Spleen (tissue), 11 donors: ENCODE results near the gene ZNF662. TPM values are rescaled to one million over a fixed set of nuclear protein-coding genes. Genes with fewer than 3 reads are reported as not detected.

Experiments used
- DNase-seq: peaks from one replicate; pipeline ENCODE4 v3.0.0-alpha.2; 2020
- H3K27ac ChIP-seq, 8 donors: fragments of 200-600 bp; sonication (generic) in 7 of 8; 1 replicate in 4 of 8; 2 replicates in 4 of 8; pipeline versions ENCODE4 v1.5.0 to v1.8.0; 2016 to 2021; ENCODE audit warnings: inconsistent platforms in 4 of 8, mild to moderate bottlenecking in 4 of 8, moderate library complexity in 1 of 8
- H3K27me3 ChIP-seq, 7 donors: fragments of 200-600 bp; sonication (generic) in 6 of 7; replicated peaks in 1 of 7; 1 replicate in 4 of 7; 2 replicates in 3 of 7; pipeline versions ENCODE4 v1.5.0 to v1.8.0; 2016 to 2021; ENCODE audit warnings: inconsistent platforms in 3 of 7, mild to moderate bottlenecking in 1 of 7
- H3K36me3 ChIP-seq, 6 donors: fragments of 200-600 bp; sonication (generic) in 5 of 6; 1 replicate in 4 of 6; 2 replicates in 2 of 6; pipeline versions ENCODE4 v1.5.0 to v1.8.0; 2016 to 2021; ENCODE audit warnings: inconsistent platforms in 2 of 6
- H3K4me1 ChIP-seq, 6 donors: fragments of 200-600 bp; sonication (generic) in 5 of 6; 1 replicate in 3 of 6; 2 replicates in 3 of 6; pipeline versions ENCODE4 v1.5.0 to v1.8.0; 2016 to 2021; ENCODE audit warnings: inconsistent platforms in 3 of 6
- H3K4me3 ChIP-seq, 8 donors: fragments of 200-600 bp; sonication (generic) in 7 of 8; 1 replicate in 4 of 8; 2 replicates in 4 of 8; pipeline versions ENCODE4 v1.5.0 to v1.8.0; 2016 to 2021; ENCODE audit warnings: inconsistent platforms in 4 of 8, mild to moderate bottlenecking in 4 of 8, moderate library complexity in 2 of 8
- H3K9me3 ChIP-seq, 8 donors: fragments of 200-600 bp; sonication (generic) in 7 of 8; 1 replicate in 4 of 8; 2 replicates in 4 of 8; pipeline versions ENCODE4 v1.5.0 to v1.8.0; 2016 to 2021; ENCODE audit warnings: inconsistent platforms in 4 of 8
- CTCF ChIP-seq, 11 experiments: fragments of 200-600 bp in 7 of 11; fragments of 450-650 bp in 4 of 11; sonication (generic) in 4 of 11; IDR thresholded peaks in 8 of 11; conservative IDR thresholded peaks in 3 of 11; 1 replicate in 7 of 11; 2 replicates in 4 of 11; pipeline versions ENCODE4 v1.4.0 to v1.8.0; 2016 to 2021; ENCODE audit warnings: antibody characterized with exemption in 11 of 11, inconsistent platforms in 4 of 11, mild to moderate bottlenecking in 1 of 11
- POLR2A ChIP-seq, 3 donors: fragments of 450-650 bp; IDR thresholded peaks; one replicate each; pipeline ENCODE4 v1.5.1; 2017; ENCODE audit warnings: antibody characterized with exemption in 3 of 3, mild to moderate bottlenecking in 1 of 3
- POLR2AphosphoS5 ChIP-seq, 3 donors: sonication (generic); formaldehyde crosslinking; IDR thresholded peaks; one replicate each; pipeline ENCODE4 v1.5.1; 2017; ENCODE audit warnings: antibody characterized with exemption in 3 of 3
- WGBS, 5 donors: extraction: QIAGEN DNeasy Blood & Tissue Kit in 3 of 5; methylation state at CpG; one replicate each; pipeline versions ENCODE4 v1.1.5 to v1.1.7; 2013 to 2018; 5-methylcytosine and 5-hydroxymethylcytosine counted together
- intact Hi-C: fragments of 100-400 bp; cut with DNase I; formaldehyde crosslinking; loops from one replicate; pipeline ENCODE4 v1.15.0; 2023; ENCODE audit warnings: low total_unique reads
- polyA plus RNA-seq, 3 donors: library from polyadenylated mRNA; stranded (reverse); fragments of 200-250 nt; gene quantifications; one replicate each; pipeline ENCODE4 v1.2.1, GENCODE V29; 2013
- total RNA-seq, 7 donors: library from RNA; depleted of rRNA in 3 of 7; stranded (reverse); fragments of >200 nt in 3 of 7; fragmentation: NEBNext Ultra II Directional in 4 of 7; extraction: Animal tissue kit (Norgen Biotek cat#: 25700) in 4 of 7; gene quantifications; one replicate each; pipeline versions ENCODE4 v1.1.0 to v1.2.1, GENCODE V29; 2016 to 2021
- donor health status: healthy with polysubstance abuse.
- donor health status: DM: no; HTN: no; CAD: no; lungs with moderate emphysema.
- donor health status: DM: no; HTN: no; CAD: no.
- donor health status: Bipolar disorder and iron deficiency.
- donor health status: healthy.
- donor health status: DM: no; HTN: no; CAD: no.
- donor health status: DM: yes; HTN: yes; CAD: no.

The ZNF662 gene
- total and polyA plus RNA-seq, 10 donors = 1.0 to 10.4 (median 4.7) TPM

GRCh38 chr3:42884324-42884723 is 21.6 kb upstream of the ZNF662 start:
- 61 to 80% (median 70%) methylated on average over 2 of the region's 2 CpGs for WGBS, 5 donors
- DNase-seq = no peak
- no peak for TF ChIP-seq CTCF (IDR thresholded peaks at IDR 0.05 in 8 of 11, conservative IDR thresholded peaks at IDR 0.05 in 3 of 11)
- no peak for TF ChIP-seq POLR2AphosphoS5 (IDR thresholded peaks at IDR 0.05)
- no peak for TF ChIP-seq POLR2A (IDR thresholded peaks at IDR 0.05)
- peaks cover 0 to 6% (median 0%) of the 10 kb centered on the region in 7 donors for H3K27me3 ChIP-seq
- H3K9me3 ChIP-seq = no peaks in the 10 kb centered on the region
- no peak overlapping the region for H3K27ac ChIP-seq
- intact Hi-C loops = loop anchor here (5.0 kb wide), 1 partner anchor 47 kb away; no protein-coding TSS in a partner anchor
- no peaks in the 10 kb centered on the region for H3K36me3 ChIP-seq
- no peak overlapping the region for H3K4me3 ChIP-seq
- peaks cover 4 to 16% (median 13%) of the 10 kb centered on the region in 6 donors for H3K4me1 ChIP-seq

- H3K4me3 ChIP-seq = no peak overlapping the region
- DNase-seq = no peak
- peaks cover 0 to 6% (median 0%) of the 10 kb centered on the region in 7 donors for H3K27me3 ChIP-seq
- no peaks in the 10 kb centered on the region for H3K9me3 ChIP-seq
- no peak overlapping the region for H3K27ac ChIP-seq
- H3K4me1 ChIP-seq = peaks cover under 1 to 4% (median 2%) of the 10 kb centered on the region in 6 donors
- 80 to 94% (median 83%) methylated on average over 1 of the region's 1 CpG for WGBS, 5 donors
- intact Hi-C loops = no loop called here
- H3K36me3 ChIP-seq = no peaks in the 10 kb centered on the region
- TF ChIP-seq POLR2A (IDR thresholded peaks at IDR 0.05) = no peak
- no peak for TF ChIP-seq CTCF (IDR thresholded peaks at IDR 0.05 in 8 of 11, conservative IDR thresholded peaks at IDR 0.05 in 3 of 11)
- TF ChIP-seq POLR2AphosphoS5 (IDR thresholded peaks at IDR 0.05) = no peak
These were observed 19.6 kb upstream of the ZNF662 start for GRCh38 chr3:42886294-42886822.

- no peak for TF ChIP-seq POLR2A (IDR thresholded peaks at IDR 0.05)
- TF ChIP-seq CTCF (IDR thresholded peaks at IDR 0.05 in 8 of 11, conservative IDR thresholded peaks at IDR 0.05 in 3 of 11) = no peak
- no peak for TF ChIP-seq POLR2AphosphoS5 (IDR thresholded peaks at IDR 0.05)
- Histone ChIP-seq H3K4me1 (no peaks in the 10 kb centered on the region), H3K27me3 (peaks cover 0 to 6% (median 0%) of the 10 kb centered on the region in 7 donors), H3K4me3 (no peak overlapping the region), H3K9me3 (no peaks in the 10 kb centered on the region), H3K36me3 (no peaks in the 10 kb centered on the region), H3K27ac (no peak overlapping the region)
- WGBS, 5 donors = 75 to 84% (median 78%) methylated on average over 3 of the region's 3 CpGs
- no peak for DNase-seq
- intact Hi-C loops = no loop called here
These were observed 18.9 kb upstream of the ZNF662 start for GRCh38 chr3:42887084-42887483.

- no peaks in the 10 kb centered on the region for H3K9me3 ChIP-seq
- intact Hi-C loops = no loop called here
- H3K4me3 ChIP-seq = no peak overlapping the region
- WGBS, 5 donors = 89 to 95% (median 91%) methylated on average over 2 of the region's 2 CpGs
- H3K27me3 ChIP-seq = peaks cover 0 to 6% (median 0%) of the 10 kb centered on the region in 7 donors
- DNase-seq = no peak
- H3K4me1 ChIP-seq = no peaks in the 10 kb centered on the region
- TF ChIP-seq POLR2A (IDR thresholded peaks at IDR 0.05) (no peak), POLR2AphosphoS5 (IDR thresholded peaks at IDR 0.05) (no peak), CTCF (IDR thresholded peaks at IDR 0.05 in 8 of 11, conservative IDR thresholded peaks at IDR 0.05 in 3 of 11) (no peak)
- no peak overlapping the region for H3K27ac ChIP-seq
- no peaks in the 10 kb centered on the region for H3K36me3 ChIP-seq
These were observed 14.9 kb upstream of the ZNF662 start for GRCh38 chr3:42891042-42891441.
